ENCODE measurements around the gene ROBO1.

ROBO1 gene

GRCh38 chr3:78985981-78986380 lies 781.8 kb downstream of the ROBO1 start:
- DNase-seq (ENCODE audit: low read depth in 2 of 2) = no peak

GRCh38 chr3:78979028-78979427 lies 788.8 kb downstream of the ROBO1 start:
- DNase-seq (ENCODE audit: low read depth in 2 of 2) = no peak

- no peak for DNase-seq (ENCODE audit: low read depth in 2 of 2)
Observed at GRCh38 chr3:78978037-78978436, 789.8 kb downstream of the ROBO1 start.

DNA sequence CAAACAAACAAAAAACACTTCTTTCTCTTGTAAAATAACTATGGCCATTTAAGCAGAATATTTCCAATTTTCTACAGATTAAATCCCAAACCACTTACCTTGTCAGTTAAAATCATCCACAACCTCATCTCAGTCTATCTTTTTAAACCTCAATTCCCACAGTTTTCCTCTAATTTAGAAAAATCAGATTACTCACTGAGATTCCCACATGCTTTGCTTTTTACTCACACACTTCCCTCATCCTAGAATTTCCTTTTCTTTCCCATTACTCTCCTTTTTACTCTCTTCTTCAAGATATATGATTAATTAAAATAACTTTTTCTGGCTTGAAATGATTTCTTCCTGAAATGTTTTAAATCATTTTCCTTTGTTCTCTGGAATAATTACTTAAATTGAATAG lies 790.7 kb downstream of the ROBO1 start:
- DNase-seq (ENCODE audit: low read depth in 2 of 2) = no peak

- DNase-seq (ENCODE audit: low read depth in 2 of 2) = no peak
Observed at GRCh38 chr3:78976200-78976599, 791.6 kb downstream of the ROBO1 start.

GRCh38 chr3:78974181-78974790 lies 793.5 kb downstream of the ROBO1 start:
- no peak for DNase-seq (ENCODE audit: low read depth in 2 of 2)

GRCh38 chr3:78972617-78973301 lies 795.0 kb downstream of the ROBO1 start:
- no peak for DNase-seq (ENCODE audit: low read depth in 2 of 2)

GRCh38 chr3:78970656-78971055 lies 797.1 kb downstream of the ROBO1 start:
- no peak for DNase-seq (ENCODE audit: low read depth in 2 of 2)

DNA sequence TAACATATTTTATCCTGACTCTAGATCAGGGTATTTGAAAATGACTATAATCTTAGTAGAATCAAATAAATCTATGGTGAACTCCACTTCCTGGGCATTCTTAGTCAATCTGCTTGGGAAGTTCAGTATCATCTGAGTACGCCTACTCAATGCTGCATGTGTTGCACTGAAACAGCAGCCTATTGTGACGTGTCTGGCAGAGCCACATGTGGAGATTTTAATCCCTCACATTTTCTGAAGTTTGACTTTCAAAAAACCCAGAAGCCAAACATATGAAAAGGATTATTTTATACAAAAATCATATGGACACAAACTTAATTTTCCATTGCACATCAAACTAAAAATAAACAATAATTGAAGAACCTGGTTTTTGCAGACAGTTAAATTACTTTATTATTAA lies 798.3 kb downstream of the ROBO1 start:
- no peak for DNase-seq (ENCODE audit: low read depth in 2 of 2)

DNA sequence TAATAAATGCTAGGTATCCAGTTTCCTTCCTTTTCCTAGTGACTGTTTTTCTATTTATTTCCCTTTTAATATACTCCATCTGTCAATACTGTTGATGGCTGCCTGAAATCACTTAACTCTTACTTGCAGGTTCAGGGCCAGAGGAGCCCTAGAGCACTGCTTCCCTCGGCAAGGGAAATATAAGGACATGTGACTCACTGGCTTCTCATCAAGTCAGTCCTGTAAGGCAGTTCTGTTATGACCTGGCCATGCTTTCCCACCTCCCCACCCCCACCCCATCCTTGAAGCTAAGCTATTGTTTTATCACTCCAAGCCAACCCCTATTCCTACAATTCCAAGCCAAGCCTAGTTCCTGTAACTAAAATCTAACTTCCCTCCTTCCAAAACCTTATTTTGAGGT lies 800.7 kb downstream of the ROBO1 start:
- no peak for DNase-seq (ENCODE audit: low read depth in 2 of 2)

DNA sequence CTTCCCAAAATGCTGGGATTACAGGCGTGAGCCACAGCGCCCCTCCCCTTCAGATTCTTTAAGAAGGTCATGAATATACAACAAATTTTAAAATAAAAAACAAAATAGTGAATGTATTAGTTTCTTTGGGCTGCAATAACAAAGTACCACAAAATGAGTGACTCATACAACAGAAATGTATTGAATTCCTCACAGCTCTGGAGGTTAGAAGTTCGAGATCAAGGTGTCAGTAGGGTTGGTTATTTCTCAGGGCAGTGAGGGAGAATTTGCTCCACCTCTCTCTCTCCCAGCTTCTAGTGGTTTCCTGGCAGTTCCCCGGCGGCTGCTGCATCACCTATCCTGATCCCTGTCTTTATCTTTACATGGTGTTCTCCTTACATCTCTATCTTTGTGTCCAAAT lies 804.0 kb downstream of the ROBO1 start:
- DNase-seq (ENCODE audit: low read depth in 2 of 2) = no peak

GRCh38 chr3:78957456-78957855 lies 810.3 kb downstream of the ROBO1 start:
- no peak for DNase-seq (ENCODE audit: low read depth in 2 of 2)

- no peak for DNase-seq (ENCODE audit: low read depth in 2 of 2)
Observed at GRCh38 chr3:78951342-78951945, 816.4 kb downstream of the ROBO1 start.

GRCh38 chr3:78941587-78941986 lies 826.2 kb downstream of the ROBO1 start:
- DNase-seq (ENCODE audit: low read depth in 2 of 2) = no peak

GRCh38 chr3:78940626-78941025 lies 827.2 kb downstream of the ROBO1 start:
- no peak for DNase-seq (ENCODE audit: low read depth in 2 of 2)

DNA sequence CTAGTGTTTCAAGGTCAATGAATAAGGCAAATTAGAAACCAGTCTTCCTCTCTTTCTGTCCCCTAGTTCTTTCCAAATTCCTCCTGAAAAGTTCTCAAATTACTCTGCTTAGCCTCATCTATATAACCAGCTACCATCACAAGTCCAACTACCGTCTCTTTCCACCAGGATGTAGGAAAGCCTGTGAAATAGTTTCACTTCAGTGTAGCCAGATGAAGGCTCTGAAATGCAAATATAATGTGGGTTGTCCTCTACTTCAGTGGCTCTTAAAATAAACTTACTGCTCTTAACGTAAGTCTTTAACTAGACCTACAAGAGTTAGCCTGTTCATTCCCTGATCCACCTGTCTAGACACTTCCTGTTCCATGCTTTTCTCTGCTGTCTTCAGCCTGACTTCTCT lies 827.7 kb downstream of the ROBO1 start:
- DNase-seq (ENCODE audit: low read depth in 2 of 2) = no peak

DNA sequence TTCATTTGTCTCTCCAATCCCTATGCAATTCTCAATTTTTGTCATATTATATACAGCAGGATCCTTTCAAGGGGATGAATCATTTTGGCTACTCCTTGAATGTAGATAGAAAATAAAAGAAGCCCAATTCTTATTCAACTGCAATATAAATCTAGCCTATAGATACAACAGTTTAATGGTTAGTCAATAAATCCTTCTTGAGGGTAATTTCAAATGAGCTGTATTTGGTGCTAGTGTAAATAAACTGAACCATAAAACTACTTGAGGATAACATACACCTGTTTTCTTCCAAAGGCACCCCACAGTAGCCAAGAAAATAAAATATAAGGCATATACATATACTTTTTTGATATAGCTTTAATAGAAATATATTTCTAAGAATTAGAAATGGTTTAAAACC lies 830.3 kb downstream of the ROBO1 start:
- no peak for DNase-seq (ENCODE audit: low read depth in 2 of 2)

DNA sequence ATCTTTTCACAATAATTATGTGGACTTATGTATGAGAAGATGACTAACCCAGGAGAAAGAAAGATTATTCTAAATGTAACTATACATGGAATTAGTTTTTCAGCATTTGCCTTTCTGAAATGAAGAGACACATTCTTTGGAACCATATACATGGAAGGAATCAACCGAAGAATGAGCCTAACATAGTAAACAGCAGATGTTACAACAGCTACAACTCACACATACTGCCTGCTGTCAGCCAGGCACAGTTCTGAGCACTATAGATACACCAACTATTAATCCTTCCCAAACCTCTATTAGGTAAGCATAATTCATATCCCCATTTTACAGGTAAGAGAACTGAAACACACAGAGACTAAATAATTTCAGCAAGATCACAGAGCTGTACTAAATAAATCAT lies 840.0 kb downstream of the ROBO1 start:
- no peak for DNase-seq (ENCODE audit: low read depth in 2 of 2)

GRCh38 chr3:78926523-78926922 lies 841.3 kb downstream of the ROBO1 start:
- no peak for DNase-seq (ENCODE audit: low read depth in 2 of 2)

DNA sequence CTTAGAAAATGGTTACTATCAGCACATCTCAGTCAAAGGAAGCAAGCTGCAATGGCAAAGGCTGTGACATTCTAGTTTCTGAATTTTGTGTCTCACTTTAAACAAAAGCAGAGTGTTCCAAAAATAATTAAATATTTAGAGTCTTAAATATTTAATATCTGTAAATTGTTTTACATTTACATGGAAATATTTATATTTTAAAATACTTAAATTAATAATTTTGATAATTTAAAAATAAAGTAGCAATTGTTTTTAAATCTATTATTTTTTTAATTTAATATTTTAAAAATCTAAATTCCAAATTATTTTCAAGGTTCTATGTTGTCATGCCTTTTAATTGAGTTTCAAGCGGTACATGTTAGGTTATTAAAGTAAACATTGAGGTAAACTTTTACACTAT lies 843.1 kb downstream of the ROBO1 start:
- no peak for DNase-seq (ENCODE audit: low read depth in 2 of 2)

DNA sequence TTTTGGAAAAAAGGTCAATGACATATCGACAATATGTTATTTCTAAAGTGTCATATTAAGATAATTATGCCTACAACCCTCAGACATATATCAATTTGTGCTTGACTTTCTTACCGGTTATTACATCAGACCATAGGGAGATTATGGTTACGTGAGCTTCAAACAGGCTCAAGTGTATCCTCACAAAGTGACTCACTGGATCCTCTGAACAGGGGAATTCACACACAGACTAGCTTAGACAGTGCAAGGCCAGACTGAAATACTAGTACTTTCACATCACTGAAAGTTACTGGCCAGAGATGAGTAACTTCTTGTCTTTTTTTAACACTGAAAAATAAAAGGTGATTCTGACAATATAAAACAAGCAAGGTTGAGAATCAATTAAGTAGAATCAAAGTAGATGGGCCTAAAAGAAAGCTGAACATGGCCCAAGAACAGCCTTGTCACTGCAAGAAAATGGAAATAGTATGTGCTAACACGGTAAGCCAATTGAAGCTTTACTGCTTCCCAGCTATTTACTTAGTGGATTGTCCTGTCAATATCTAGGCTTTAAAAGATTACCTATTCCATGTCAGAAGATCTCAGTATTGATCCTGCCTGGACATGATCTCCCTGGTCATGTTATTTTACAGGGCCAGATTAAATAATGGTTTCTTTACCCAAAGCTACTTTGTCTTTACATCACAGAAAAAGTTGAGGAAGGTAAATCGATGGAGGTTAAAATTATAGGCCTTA lies 848.6 kb downstream of the ROBO1 start:
- DNase-seq (ENCODE audit: low read depth in 2 of 2) = no peak

DNA sequence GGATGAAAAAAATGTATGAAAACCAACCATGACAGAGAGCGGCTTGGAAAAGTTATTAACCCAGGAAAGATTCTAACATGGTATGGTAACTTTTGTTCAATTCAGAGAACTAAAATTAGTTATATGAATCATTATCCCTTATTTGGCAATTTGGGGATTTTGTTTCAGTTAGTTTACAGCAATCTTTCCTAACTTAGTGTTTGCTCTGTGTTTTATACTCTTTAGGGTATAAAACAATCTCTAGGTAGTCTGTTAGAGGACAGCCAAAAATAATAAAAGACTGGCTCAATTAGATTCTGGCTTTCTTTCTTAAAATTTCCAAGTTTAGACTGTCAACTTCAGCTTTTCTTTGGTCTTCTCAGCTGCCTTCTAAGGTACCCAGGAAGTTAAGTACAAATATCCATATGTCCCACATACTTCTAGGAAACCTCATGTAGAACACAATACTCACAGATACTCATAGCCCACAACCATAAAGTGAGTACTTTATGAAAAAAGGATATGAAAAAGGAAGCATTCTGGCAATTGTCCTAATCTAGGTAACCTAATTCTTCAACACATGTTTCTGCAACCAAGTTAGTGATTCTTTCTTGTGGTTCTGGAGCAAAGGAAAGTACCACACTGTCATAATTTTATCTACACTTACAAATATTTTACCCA lies 849.3 kb downstream of the ROBO1 start:
- DNase-seq (ENCODE audit: low read depth in 2 of 2) = no peak
